NK-92 treated with Interleukin-12 subunit alpha and Interleukin-12 subunit beta, amount 100 ng/mL, for 24 hours (cell line): Measurements from ENCODE around the gene REXO1.
A peak's percentile ranks its signal among the peaks of the same experiment; 100 is the strongest.
"Not testable (repeated sequence)": the region's sequence is repeated elsewhere in the genome, so short reads cannot be mapped to it uniquely, and the experiment has no call there.

ENCODE experiments used
- DNase-seq: peaks from one replicate; lab custom pipeline; 2025; lab: John Stamatoyannopoulos, UW

The REXO1 gene

GRCh38 chr19:1876496-1877279 is 28.4 kb upstream of the REXO1 start:
- not testable (repeated sequence) for DNase-seq

GRCh38 chr19:1875646-1876495 is 27.6 kb upstream of the REXO1 start:
- DNase-seq: peak; percentile 84

- not testable (repeated sequence) for DNase-seq
These were observed 27.0 kb upstream of the REXO1 start for GRCh38 chr19:1875265-1875645.

GRCh38 chr19:1874554-1875185 is 26.4 kb upstream of the REXO1 start:
- no peak for DNase-seq

GRCh38 chr19:1873524-1874473 is 25.5 kb upstream of the REXO1 start:
- DNase-seq: no peak

GRCh38 chr19:1872807-1873523 is 24.7 kb upstream of the REXO1 start:
- DNase-seq: no peak

- no peak for DNase-seq
These were observed 23.3 kb upstream of the REXO1 start for GRCh38 chr19:1871630-1872029.

GRCh38 chr19:1871140-1871597 is 22.9 kb upstream of the REXO1 start:
- DNase-seq: no peak

GRCh38 chr19:1868971-1869370 is 20.7 kb upstream of the REXO1 start:
- DNase-seq: no peak

- DNase-seq: no peak
These were observed 19.1 kb upstream of the REXO1 start for GRCh38 chr19:1867349-1867724.

GRCh38 chr19:1866693-1867348 is 18.5 kb upstream of the REXO1 start:
- DNase-seq: no peak

GRCh38 chr19:1865172-1866010 is 17.1 kb upstream of the REXO1 start:
- DNase-seq: no peak

GRCh38 chr19:1864480-1865171 is 16.3 kb upstream of the REXO1 start:
- DNase-seq: peak; percentile 63

GRCh38 chr19:1863638-1864479 is 15.6 kb upstream of the REXO1 start:
- DNase-seq: peak; percentile 91

- DNase-seq: no peak
These were observed 15.0 kb upstream of the REXO1 start, which contains the start of gene KLF16 for GRCh38 chr19:1863328-1863637. TSS of gene KLF16 (minus strand) at chr19:1863579. CDS start at chr19:1863497, 82 bp downstream.

GRCh38 chr19:1862424-1863327 is 14.4 kb upstream of the REXO1 start:
- peak; percentile 29 for DNase-seq

- DNase-seq: no peak
These were observed 13.8 kb upstream of the REXO1 start for GRCh38 chr19:1862068-1862423.
